ENCODE measurements around the gene UNC119.

DNA sequence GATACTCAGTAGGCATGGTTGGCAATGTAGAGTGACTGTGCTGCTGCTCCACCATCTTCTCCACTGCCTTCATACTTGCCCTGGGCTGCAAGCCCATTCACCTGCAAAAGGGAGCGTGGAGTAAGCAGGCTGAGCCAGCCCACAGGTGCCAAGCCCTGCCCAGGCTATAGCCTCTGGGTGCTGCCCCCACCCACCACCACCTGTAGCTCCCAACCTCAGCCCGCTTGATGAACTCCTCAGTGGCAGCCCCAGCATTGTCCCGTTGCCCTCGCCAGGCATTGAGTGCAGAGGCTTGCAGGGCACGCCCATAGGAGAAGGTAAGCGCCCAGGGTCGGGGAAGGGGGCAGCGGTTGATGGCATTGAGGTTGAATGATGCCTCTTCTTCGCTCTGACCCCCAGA lies 21.1 kb upstream of the UNC119 start:
- TF ChIP-seq SUZ12 (IDR thresholded peaks at IDR 0.05; ENCODE audit: low read depth, low read length) (no peak), ZNF589 (CRISPR knock-in tag; conservative IDR thresholded peaks at IDR 0.05) (no peak), SMC3 (IDR thresholded peaks at IDR 0.05; ENCODE audit: low read length) (no peak), ZBTB1 (CRISPR knock-in tag; IDR thresholded peaks at IDR 0.05; ENCODE audit: borderline replicate concordance) (no peak), ISL2 (CRISPR knock-in tag; IDR thresholded peaks at IDR 0.05) (no peak), ZFP36 (IDR thresholded peaks at IDR 0.05; ENCODE audit: borderline replicate concordance, low read depth, low read length, partially characterized antibody) (no peak)
- TF ChIP-seq, protein P1, sequence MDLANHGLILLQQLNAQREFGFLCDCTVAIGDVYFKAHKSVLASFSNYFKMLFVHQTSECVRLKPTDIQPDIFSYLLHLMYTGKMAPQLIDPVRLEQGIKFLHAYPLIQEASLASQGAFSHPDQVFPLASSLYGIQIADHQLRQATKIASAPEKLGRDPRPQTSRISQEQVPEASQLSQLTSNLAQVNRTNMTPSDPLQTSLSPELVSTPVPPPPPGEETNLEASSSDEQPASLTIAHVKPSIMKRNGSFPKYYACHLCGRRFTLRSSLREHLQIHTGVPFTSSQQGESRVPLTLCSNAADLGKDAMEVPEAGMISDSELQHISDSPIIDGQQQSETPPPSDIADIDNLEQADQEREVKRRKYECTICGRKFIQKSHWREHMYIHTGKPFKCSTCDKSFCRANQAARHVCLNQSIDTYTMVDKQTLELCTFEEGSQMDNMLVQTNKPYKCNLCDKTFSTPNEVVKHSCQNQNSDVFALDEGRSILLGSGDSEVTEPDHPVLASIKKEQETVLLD (CRISPR knock-in tag; IDR thresholded peaks at IDR 0.05; ENCODE audit: low read depth) = no peak
- TF ChIP-seq, protein P2, sequence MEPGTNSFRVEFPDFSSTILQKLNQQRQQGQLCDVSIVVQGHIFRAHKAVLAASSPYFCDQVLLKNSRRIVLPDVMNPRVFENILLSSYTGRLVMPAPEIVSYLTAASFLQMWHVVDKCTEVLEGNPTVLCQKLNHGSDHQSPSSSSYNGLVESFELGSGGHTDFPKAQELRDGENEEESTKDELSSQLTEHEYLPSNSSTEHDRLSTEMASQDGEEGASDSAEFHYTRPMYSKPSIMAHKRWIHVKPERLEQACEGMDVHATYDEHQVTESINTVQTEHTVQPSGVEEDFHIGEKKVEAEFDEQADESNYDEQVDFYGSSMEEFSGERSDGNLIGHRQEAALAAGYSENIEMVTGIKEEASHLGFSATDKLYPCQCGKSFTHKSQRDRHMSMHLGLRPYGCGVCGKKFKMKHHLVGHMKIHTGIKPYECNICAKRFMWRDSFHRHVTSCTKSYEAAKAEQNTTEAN (CRISPR knock-in tag; conservative IDR thresholded peaks at IDR 0.05) = no peak
- TF ChIP-seq, protein P3, sequence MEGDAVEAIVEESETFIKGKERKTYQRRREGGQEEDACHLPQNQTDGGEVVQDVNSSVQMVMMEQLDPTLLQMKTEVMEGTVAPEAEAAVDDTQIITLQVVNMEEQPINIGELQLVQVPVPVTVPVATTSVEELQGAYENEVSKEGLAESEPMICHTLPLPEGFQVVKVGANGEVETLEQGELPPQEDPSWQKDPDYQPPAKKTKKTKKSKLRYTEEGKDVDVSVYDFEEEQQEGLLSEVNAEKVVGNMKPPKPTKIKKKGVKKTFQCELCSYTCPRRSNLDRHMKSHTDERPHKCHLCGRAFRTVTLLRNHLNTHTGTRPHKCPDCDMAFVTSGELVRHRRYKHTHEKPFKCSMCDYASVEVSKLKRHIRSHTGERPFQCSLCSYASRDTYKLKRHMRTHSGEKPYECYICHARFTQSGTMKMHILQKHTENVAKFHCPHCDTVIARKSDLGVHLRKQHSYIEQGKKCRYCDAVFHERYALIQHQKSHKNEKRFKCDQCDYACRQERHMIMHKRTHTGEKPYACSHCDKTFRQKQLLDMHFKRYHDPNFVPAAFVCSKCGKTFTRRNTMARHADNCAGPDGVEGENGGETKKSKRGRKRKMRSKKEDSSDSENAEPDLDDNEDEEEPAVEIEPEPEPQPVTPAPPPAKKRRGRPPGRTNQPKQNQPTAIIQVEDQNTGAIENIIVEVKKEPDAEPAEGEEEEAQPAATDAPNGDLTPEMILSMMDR (CRISPR knock-in tag; IDR thresholded peaks at IDR 0.05) = no peak
- TF ChIP-seq, protein P4, sequence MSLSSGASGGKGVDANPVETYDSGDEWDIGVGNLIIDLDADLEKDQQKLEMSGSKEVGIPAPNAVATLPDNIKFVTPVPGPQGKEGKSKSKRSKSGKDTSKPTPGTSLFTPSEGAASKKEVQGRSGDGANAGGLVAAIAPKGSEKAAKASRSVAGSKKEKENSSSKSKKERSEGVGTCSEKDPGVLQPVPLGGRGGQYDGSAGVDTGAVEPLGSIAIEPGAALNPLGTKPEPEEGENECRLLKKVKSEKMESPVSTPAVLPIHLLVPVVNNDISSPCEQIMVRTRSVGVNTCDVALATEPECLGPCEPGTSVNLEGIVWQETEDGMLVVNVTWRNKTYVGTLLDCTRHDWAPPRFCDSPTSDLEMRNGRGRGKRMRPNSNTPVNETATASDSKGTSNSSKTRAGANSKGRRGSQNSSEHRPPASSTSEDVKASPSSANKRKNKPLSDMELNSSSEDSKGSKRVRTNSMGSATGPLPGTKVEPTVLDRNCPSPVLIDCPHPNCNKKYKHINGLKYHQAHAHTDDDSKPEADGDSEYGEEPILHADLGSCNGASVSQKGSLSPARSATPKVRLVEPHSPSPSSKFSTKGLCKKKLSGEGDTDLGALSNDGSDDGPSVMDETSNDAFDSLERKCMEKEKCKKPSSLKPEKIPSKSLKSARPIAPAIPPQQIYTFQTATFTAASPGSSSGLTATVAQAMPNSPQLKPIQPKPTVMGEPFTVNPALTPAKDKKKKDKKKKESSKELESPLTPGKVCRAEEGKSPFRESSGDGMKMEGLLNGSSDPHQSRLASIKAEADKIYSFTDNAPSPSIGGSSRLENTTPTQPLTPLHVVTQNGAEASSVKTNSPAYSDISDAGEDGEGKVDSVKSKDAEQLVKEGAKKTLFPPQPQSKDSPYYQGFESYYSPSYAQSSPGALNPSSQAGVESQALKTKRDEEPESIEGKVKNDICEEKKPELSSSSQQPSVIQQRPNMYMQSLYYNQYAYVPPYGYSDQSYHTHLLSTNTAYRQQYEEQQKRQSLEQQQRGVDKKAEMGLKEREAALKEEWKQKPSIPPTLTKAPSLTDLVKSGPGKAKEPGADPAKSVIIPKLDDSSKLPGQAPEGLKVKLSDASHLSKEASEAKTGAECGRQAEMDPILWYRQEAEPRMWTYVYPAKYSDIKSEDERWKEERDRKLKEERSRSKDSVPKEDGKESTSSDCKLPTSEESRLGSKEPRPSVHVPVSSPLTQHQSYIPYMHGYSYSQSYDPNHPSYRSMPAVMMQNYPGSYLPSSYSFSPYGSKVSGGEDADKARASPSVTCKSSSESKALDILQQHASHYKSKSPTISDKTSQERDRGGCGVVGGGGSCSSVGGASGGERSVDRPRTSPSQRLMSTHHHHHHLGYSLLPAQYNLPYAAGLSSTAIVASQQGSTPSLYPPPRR (CRISPR knock-in tag; IDR thresholded peaks at IDR 0.05; ENCODE audit: borderline replicate concordance) = no peak
- TF ChIP-seq, protein P5, sequence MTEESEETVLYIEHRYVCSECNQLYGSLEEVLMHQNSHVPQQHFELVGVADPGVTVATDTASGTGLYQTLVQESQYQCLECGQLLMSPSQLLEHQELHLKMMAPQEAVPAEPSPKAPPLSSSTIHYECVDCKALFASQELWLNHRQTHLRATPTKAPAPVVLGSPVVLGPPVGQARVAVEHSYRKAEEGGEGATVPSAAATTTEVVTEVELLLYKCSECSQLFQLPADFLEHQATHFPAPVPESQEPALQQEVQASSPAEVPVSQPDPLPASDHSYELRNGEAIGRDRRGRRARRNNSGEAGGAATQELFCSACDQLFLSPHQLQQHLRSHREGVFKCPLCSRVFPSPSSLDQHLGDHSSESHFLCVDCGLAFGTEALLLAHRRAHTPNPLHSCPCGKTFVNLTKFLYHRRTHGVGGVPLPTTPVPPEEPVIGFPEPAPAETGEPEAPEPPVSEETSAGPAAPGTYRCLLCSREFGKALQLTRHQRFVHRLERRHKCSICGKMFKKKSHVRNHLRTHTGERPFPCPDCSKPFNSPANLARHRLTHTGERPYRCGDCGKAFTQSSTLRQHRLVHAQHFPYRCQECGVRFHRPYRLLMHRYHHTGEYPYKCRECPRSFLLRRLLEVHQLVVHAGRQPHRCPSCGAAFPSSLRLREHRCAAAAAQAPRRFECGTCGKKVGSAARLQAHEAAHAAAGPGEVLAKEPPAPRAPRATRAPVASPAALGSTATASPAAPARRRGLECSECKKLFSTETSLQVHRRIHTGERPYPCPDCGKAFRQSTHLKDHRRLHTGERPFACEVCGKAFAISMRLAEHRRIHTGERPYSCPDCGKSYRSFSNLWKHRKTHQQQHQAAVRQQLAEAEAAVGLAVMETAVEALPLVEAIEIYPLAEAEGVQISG (CRISPR knock-in tag; IDR thresholded peaks at IDR 0.05) = no peak
- TF ChIP-seq, protein P6, sequence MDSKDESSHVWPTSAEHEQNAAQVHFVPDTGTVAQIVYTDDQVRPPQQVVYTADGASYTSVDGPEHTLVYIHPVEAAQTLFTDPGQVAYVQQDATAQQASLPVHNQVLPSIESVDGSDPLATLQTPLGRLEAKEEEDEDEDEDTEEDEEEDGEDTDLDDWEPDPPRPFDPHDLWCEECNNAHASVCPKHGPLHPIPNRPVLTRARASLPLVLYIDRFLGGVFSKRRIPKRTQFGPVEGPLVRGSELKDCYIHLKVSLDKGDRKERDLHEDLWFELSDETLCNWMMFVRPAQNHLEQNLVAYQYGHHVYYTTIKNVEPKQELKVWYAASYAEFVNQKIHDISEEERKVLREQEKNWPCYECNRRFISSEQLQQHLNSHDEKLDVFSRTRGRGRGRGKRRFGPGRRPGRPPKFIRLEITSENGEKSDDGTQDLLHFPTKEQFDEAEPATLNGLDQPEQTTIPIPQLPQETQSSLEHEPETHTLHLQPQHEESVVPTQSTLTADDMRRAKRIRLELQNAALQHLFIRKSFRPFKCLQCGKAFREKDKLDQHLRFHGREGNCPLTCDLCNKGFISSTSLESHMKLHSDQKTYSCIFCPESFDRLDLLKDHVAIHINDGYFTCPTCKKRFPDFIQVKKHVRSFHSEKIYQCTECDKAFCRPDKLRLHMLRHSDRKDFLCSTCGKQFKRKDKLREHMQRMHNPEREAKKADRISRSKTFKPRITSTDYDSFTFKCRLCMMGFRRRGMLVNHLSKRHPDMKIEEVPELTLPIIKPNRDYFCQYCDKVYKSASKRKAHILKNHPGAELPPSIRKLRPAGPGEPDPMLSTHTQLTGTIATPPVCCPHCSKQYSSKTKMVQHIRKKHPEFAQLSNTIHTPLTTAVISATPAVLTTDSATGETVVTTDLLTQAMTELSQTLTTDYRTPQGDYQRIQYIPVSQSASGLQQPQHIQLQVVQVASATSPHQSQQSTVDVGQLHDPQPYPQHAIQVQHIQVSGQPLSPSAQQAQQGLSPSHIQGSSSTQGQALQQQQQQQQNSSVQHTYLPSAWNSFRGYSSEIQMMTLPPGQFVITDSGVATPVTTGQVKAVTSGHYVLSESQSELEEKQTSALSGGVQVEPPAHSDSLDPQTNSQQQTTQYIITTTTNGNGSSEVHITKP (CRISPR knock-in tag; IDR thresholded peaks at IDR 0.05; ENCODE audit: low read depth) = no peak
